ENCODE data around the gene HBA1.

GRCh38 chr16:160691-161190, 15.7 kb upstream of the HBA1 start:
- TF ChIP-seq CTCF (conservative IDR thresholded peaks at IDR 0.05; ENCODE audit: low read length) (no peak), EZH2phosphoT487 (IDR thresholded peaks at IDR 0.05; ENCODE audit: borderline replicate concordance, low read depth, low read length) (no peak)
